Measurements from ENCODE around the gene SSR4. TPM values are rescaled to one million over a fixed set of nuclear protein-coding genes. Genes with fewer than 3 reads are reported as not detected.

Gene SSR4
- total RNA-seq, 1 experiment from 2014 or later, result 182 TPM

- no peak for TF ChIP-seq REST (IDR thresholded peaks at IDR 0.05; ENCODE audit: low read depth)
- TF ChIP-seq POLR2A (IDR thresholded peaks at IDR 0.05; ENCODE audit: borderline replicate concordance, extremely low read depth, insufficient read depth, insufficient read length), result no peak
Measured at GRCh38 chrX:153792368-153792767, 2.1 kb upstream of the SSR4 start (continued).

GRCh38 chrX:153793291-153793690 is 1.2 kb upstream of the SSR4 start:
- H3K4me2 ChIP-seq (ENCODE audit: low read length), result peak overlapping the region; percentile 85
- H2AFZ ChIP-seq (ENCODE audit: low read depth, low read length, poor library complexity, severe bottlenecking), result no peak overlapping the region
- no peaks in the 10 kb centered on the region for H3K27me3 ChIP-seq (ENCODE audit: insufficient read depth, low read length)
- no peaks in the 10 kb centered on the region for H4K20me1 ChIP-seq (ENCODE audit: insufficient read depth)
- H3K9me2 ChIP-seq (ENCODE audit: insufficient read depth), result no peaks in the 10 kb centered on the region
- CTCF ChIA-PET, result interaction anchor here (1.5 kb wide), 1 partner anchor 14 kb away, joined by 4 read pairs; no protein-coding TSS in a partner anchor
- ATAC-seq, result no peak
- H3K36me3 ChIP-seq (ENCODE audit: control insufficient read depth in 1 of 2, insufficient read depth in 2 of 2, low read length in 2 of 2), result peaks cover 0 to 4% of the 10 kb centered on the region in 2 experiments; a peak in 1 of 4 replicates
- no peaks in the 10 kb centered on the region for H3K9me3 ChIP-seq (ENCODE audit: control insufficient read depth in 1 of 2, insufficient read depth in 1 of 2, low read depth in 1 of 2, low read length in 2 of 2)
- RAD21 ChIA-PET (ENCODE audit: low non-redundant PET in 1 of 2, low total read pairs in 2 of 2, uncharacterized antibody in 2 of 2, unreplicated experiment in 2 of 2), result no interaction called here
- DNase-seq (ENCODE audit: low read depth, low spot score), result no peak
- TF ChIP-seq EZH2phosphoT487 (IDR thresholded peaks at IDR 0.05; ENCODE audit: borderline replicate concordance) (no peak), JUND (IDR thresholded peaks at IDR 0.05) (no peak), EGR1 (IDR thresholded peaks at IDR 0.05; ENCODE audit: low read depth) (no peak), ELF1 (IDR thresholded peaks at IDR 0.05; ENCODE audit: borderline replicate concordance, low read depth) (no peak), FOSL1 (IDR thresholded peaks at IDR 0.05; ENCODE audit: low read depth) (no peak), EZH2 (IDR thresholded peaks at IDR 0.05) (no peak), ATF3 (IDR thresholded peaks at IDR 0.05) (no peak), POLR2A (IDR thresholded peaks at IDR 0.05; ENCODE audit: borderline replicate concordance, extremely low read depth, insufficient read depth, insufficient read length) (no peak), CBX3 (IDR thresholded peaks at IDR 0.05; ENCODE audit: low read depth) (no peak), ZBTB33 (IDR thresholded peaks at IDR 0.05; ENCODE audit: extremely low read depth, insufficient replicate concordance, low read length) (no peak), CTCF (IDR thresholded peaks at IDR 0.05 in 2 of 3, conservative IDR thresholded peaks at IDR 0.05 in 1 of 3; ENCODE audit: borderline replicate concordance in 1 of 3, insufficient read depth in 1 of 3, low read depth in 2 of 3, low read length in 2 of 3) (no peak), TCF7L2 (IDR thresholded peaks at IDR 0.05; ENCODE audit: borderline replicate concordance, extremely low read depth, insufficient read depth, insufficient read length) (no peak), SRF (IDR thresholded peaks at IDR 0.05; ENCODE audit: low read depth) (no peak), ZFX (IDR thresholded peaks at IDR 0.05) (no peak), RAD21 (IDR thresholded peaks at IDR 0.05; ENCODE audit: low read depth) (no peak), CEBPB (IDR thresholded peaks at IDR 0.05; ENCODE audit: low read depth) (no peak), POLR2AphosphoS5 (IDR thresholded peaks at IDR 0.05; ENCODE audit: low read depth, low read length) (no peak), SP1 (IDR thresholded peaks at IDR 0.05; ENCODE audit: low read depth) (no peak)
- peak overlapping the region; percentile 68 for H3K9ac ChIP-seq (ENCODE audit: low read length)
- peaks cover 0 to 17% of the 10 kb centered on the region in 2 experiments; a peak in 2 of 4 replicates for H3K4me1 ChIP-seq (ENCODE audit: control insufficient read depth in 1 of 2, insufficient read depth in 2 of 2, low read length in 2 of 2)
- intact Hi-C loops (cut with micrococcal nuclease), result no loop called here
- no TSS peak for BruUV-seq (replicated peaks)
- peak overlapping the region; percentile 80 for H3K27ac ChIP-seq (ENCODE audit: low read depth, low read length)
- POLR2A ChIA-PET, result no interaction called here
- H3K79me2 ChIP-seq (ENCODE audit: insufficient read depth, low read length), result peaks cover 46% of the 10 kb centered on the region
- peak overlapping the region; percentile 76 to 77 for H3K4me3 ChIP-seq (replicated peaks in 1 of 2; ENCODE audit: low read depth in 1 of 2, low read length in 2 of 2)

All from HCT116 (cell line).